GM23248 (cell line): ENCODE results near the gene WFS1. TPM values are rescaled to one million over a fixed set of nuclear protein-coding genes. Genes with fewer than 3 reads are reported as not detected.

Experiments used
- DNase-seq: peaks from one replicate; pipeline ENCODE4 v3.0.0-alpha.2; 2015
- H2AFZ ChIP-seq: fragments of 200-600 bp; sonication (generic); 2 replicates; pipeline ENCODE4 v1.6.1; 2016; ENCODE audit warnings: antibody characterized with exemption
- H3F3A ChIP-seq: fragments of 200-600 bp; sonication (generic); 2 replicates; pipeline ENCODE4 v1.6.1; 2016; ENCODE audit warnings: mild to moderate bottlenecking, antibody characterized with exemption, mixed run types; ENCODE audit not compliant: insufficient read depth
- H3K27ac ChIP-seq: fragments of 200-600 bp; sonication (generic); 2 replicates; pipeline ENCODE4 v1.5.1; 2016; ENCODE audit warnings: mild to moderate bottlenecking
- H3K27me3 ChIP-seq: fragments of 200-600 bp; sonication (generic); replicated peaks from 2 replicates; pipeline ENCODE4 v1.6.1; 2016; ENCODE audit warnings: mild to moderate bottlenecking; ENCODE audit not compliant: insufficient read depth
- H3K36me3 ChIP-seq: fragments of 200-600 bp; sonication (generic); 2 replicates; pipeline ENCODE4 v1.6.1; 2016; ENCODE audit warnings: low read depth, mild to moderate bottlenecking
- H3K4me1 ChIP-seq: fragments of 200-600 bp; sonication (generic); 2 replicates; pipeline ENCODE4 v1.6.1; 2016; ENCODE audit warnings: mild to moderate bottlenecking; ENCODE audit not compliant: insufficient read depth
- H3K4me2 ChIP-seq: fragments of 200-600 bp; sonication (generic); one replicate; pipeline ENCODE4 v1.6.1; 2016; ENCODE audit warnings: mild to moderate bottlenecking; ENCODE audit not compliant: unreplicated experiment
- H3K4me3 ChIP-seq: fragments of 200-600 bp; sonication (generic); 2 replicates; pipeline ENCODE4 v1.5.1; 2016; ENCODE audit warnings: mild to moderate bottlenecking
- H3K79me2 ChIP-seq: fragments of 200-600 bp; sonication (generic); 2 replicates; pipeline ENCODE4 v1.6.1; 2016; ENCODE audit warnings: mild to moderate bottlenecking; ENCODE audit not compliant: insufficient read depth
- H3K9ac ChIP-seq: fragments of 200-600 bp; sonication (generic); 2 replicates; pipeline ENCODE4 v1.6.1; 2016; ENCODE audit warnings: mild to moderate bottlenecking
- H3K9me2 ChIP-seq: fragments of 200-600 bp; sonication (generic); 2 replicates; pipeline ENCODE4 v1.6.1; 2016; ENCODE audit warnings: mixed run types, mild to moderate bottlenecking, moderate library complexity; ENCODE audit not compliant: insufficient read depth
- H3K9me3 ChIP-seq: fragments of 200-600 bp; sonication (generic); one replicate; pipeline ENCODE4 v1.6.1; 2017; ENCODE audit warnings: low read depth
- H4K20me1 ChIP-seq: fragments of 200-600 bp; sonication (generic); 2 replicates; pipeline ENCODE4 v1.6.0; 2016; ENCODE audit not compliant: insufficient read depth
- EZH2 ChIP-seq: fragments of 200-600 bp; sonication (generic); IDR thresholded peaks from 2 replicates; pipeline ENCODE4 v1.6.1; 2018; ENCODE audit warnings: antibody characterized with exemption, mild to moderate bottlenecking; ENCODE audit not compliant: insufficient read depth, poor library complexity, severe bottlenecking
- EZH2phosphoT487 ChIP-seq: fragments of 200-600 bp; sonication (generic); IDR thresholded peaks from 2 replicates; pipeline ENCODE4 v1.6.1; 2018; ENCODE audit warnings: antibody characterized with exemption, moderate library complexity, mild to moderate bottlenecking, low read depth; ENCODE audit not compliant: insufficient read depth
- WGBS, 2 experiments: methylation state at CpG; one replicate each; pipeline ENCODE4 v1.1.6; 2015 to 2017; ENCODE audit warnings: low lambda C conversion rate in 2 of 2, low coverage in 1 of 2; ENCODE audit errors: missing lambda C conversion rate in 2 of 2; 5-methylcytosine and 5-hydroxymethylcytosine counted together
- in situ Hi-C: fragments of 300-500 bp; cut with MboI; formaldehyde crosslinking; loops from 2 replicates; pipeline ENCODE4 v1.15.0; 2020
- polyA plus RNA-seq: library from polyadenylated mRNA; unstranded; fragments of >200 nt; fragmentation: Nextera tagmentation; extraction: Ambion mirVana; gene quantifications from 2 replicates; pipeline ENCODE4 v1.2.1, GENCODE V29; 2016
- total RNA-seq: library from RNA; depleted of rRNA; stranded (reverse); fragments of >200 nt; shearing (Covaris generic); gene quantifications from 2 replicates; pipeline ENCODE4 v1.2.3, GENCODE V29; 2014

WFS1 gene
- total and polyA plus RNA-seq, 2 experiments from 2014 or later, result 24.2 to 24.4 TPM

- Histone ChIP-seq H3K36me3 (no peaks in the 10 kb centered on the region), H4K20me1 (no peaks in the 10 kb centered on the region), H2AFZ (no peak overlapping the region), H3K79me2 (no peaks in the 10 kb centered on the region), H3K27me3 (peaks cover 12% of the 10 kb centered on the region), H3K27ac (no peak overlapping the region), H3F3A (peaks cover 5% of the 10 kb centered on the region), H3K9me2 (no peaks in the 10 kb centered on the region), H3K9me3 (no peaks in the 10 kb centered on the region), H3K4me3 (no peak overlapping the region), H3K4me1 (no peaks in the 10 kb centered on the region), H3K4me2 (no peak overlapping the region), H3K9ac (no peak overlapping the region)
- TF ChIP-seq EZH2 (no peak), EZH2phosphoT487 (no peak)
- in situ Hi-C loops, result loop anchor here (10.0 kb wide), 1 partner anchor 206 kb away; no protein-coding TSS in a partner anchor
- no peak for DNase-seq
- 35 to 45% methylated on average over 14 of the region's 14 CpGs for WGBS, 2 experiments
Observed at GRCh38 chr4:6338175-6338950, 68.7 kb downstream of the WFS1 start.

GRCh38 chr4:6338951-6339817 lies 69.5 kb downstream of the WFS1 start:
- no peak overlapping the region for H3K4me2 ChIP-seq
- H2AFZ ChIP-seq, result no peak overlapping the region
- peaks cover 12% of the 10 kb centered on the region for H3F3A ChIP-seq
- no peaks in the 10 kb centered on the region for H4K20me1 ChIP-seq
- H3K36me3 ChIP-seq, result no peaks in the 10 kb centered on the region
- in situ Hi-C loops, result loop anchor here (10.0 kb wide), 1 partner anchor 206 kb away; no protein-coding TSS in a partner anchor
- no peak overlapping the region for H3K27ac ChIP-seq
- H3K9me2 ChIP-seq, result no peaks in the 10 kb centered on the region
- H3K9ac ChIP-seq, result no peak overlapping the region
- no peak overlapping the region for H3K4me3 ChIP-seq
- no peaks in the 10 kb centered on the region for H3K9me3 ChIP-seq
- DNase-seq, result no peak
- 29 to 36% methylated on average over 11 to 12 of the region's 12 CpGs for WGBS, 2 experiments
- H3K4me1 ChIP-seq, result peaks cover 7% of the 10 kb centered on the region; the same call in 1 of the 2 replicates
- peaks cover 12% of the 10 kb centered on the region for H3K27me3 ChIP-seq
- TF ChIP-seq EZH2phosphoT487, result no peak
- TF ChIP-seq EZH2, result no peak
- H3K79me2 ChIP-seq, result no peaks in the 10 kb centered on the region

GRCh38 chr4:6339818-6340445 lies 70.3 kb downstream of the WFS1 start:
- Histone ChIP-seq H3K9me2 (no peaks in the 10 kb centered on the region), H3K27me3 (peaks cover 12% of the 10 kb centered on the region), H4K20me1 (no peaks in the 10 kb centered on the region), H2AFZ (no peak overlapping the region), H3K4me3 (no peak overlapping the region), H3K36me3 (no peaks in the 10 kb centered on the region), H3K9me3 (no peaks in the 10 kb centered on the region), H3K4me2 (no peak overlapping the region), H3K4me1 (peaks cover 7% of the 10 kb centered on the region; the same call in 1 of the 2 replicates), H3F3A (peaks cover 12% of the 10 kb centered on the region), H3K27ac (no peak overlapping the region), H3K9ac (no peak overlapping the region), H3K79me2 (no peaks in the 10 kb centered on the region)
- in situ Hi-C loops, result loop anchor here (10.0 kb wide), 1 partner anchor 205 kb away; no protein-coding TSS in a partner anchor
- no peak for TF ChIP-seq EZH2
- no peak for TF ChIP-seq EZH2phosphoT487
- DNase-seq, result no peak
- 44 to 58% methylated on average over 12 to 13 of the region's 13 CpGs for whole genome bisulfite sequencing, 2 experiments

- peaks cover 12% of the 10 kb centered on the region for H3K27me3 ChIP-seq
- H3K4me3 ChIP-seq, result no peak overlapping the region
- no peaks in the 10 kb centered on the region for H3K9me3 ChIP-seq
- peaks cover 12% of the 10 kb centered on the region for H3F3A ChIP-seq
- no peaks in the 10 kb centered on the region for H3K79me2 ChIP-seq
- H3K27ac ChIP-seq, result no peak overlapping the region
- H4K20me1 ChIP-seq, result no peaks in the 10 kb centered on the region
- WGBS, 2 experiments, result 41 to 43% methylated on average over 4 to 9 of the region's 9 CpGs
- H3K4me2 ChIP-seq, result no peak overlapping the region
- no peaks in the 10 kb centered on the region for H3K36me3 ChIP-seq
- no peak for TF ChIP-seq EZH2phosphoT487
- no peak for TF ChIP-seq EZH2
- no peak for DNase-seq
- peaks cover 7% of the 10 kb centered on the region; the same call in 1 of the 2 replicates for H3K4me1 ChIP-seq
- H3K9me2 ChIP-seq, result no peaks in the 10 kb centered on the region
- H2AFZ ChIP-seq, result no peak overlapping the region
- no peak overlapping the region for H3K9ac ChIP-seq
- in situ Hi-C loops, result no loop called here
Observed at GRCh38 chr4:6340446-6341015, 70.9 kb downstream of the WFS1 start.
